Left renal cortex interstitium (tissue), 4 donors: ENCODE data around the gene KBTBD6. TPM values are rescaled to one million over a fixed set of nuclear protein-coding genes. Genes with fewer than 3 reads are reported as not detected.
"Not testable (repeated sequence)": the region's sequence is repeated elsewhere in the genome, so short reads cannot be mapped to it uniquely, and the experiment has no call there.

Experiments used
- DNase-seq, 4 donors: peaks; one replicate each; pipeline ENCODE4 v3.0.0-alpha.2; 2013; ENCODE audit warnings: low read depth in 4 of 4, low spot score in 2 of 4, missing footprints in 1 of 4
- polyA plus RNA-seq, 4 donors: library from polyadenylated mRNA; unstranded; fragments of 120-200 nt; gene quantifications; one replicate each; pipeline ENCODE4 v1.2.1, GENCODE V29; 2013; ENCODE audit not compliant: insufficient read length in 4 of 4

Gene KBTBD6
- polyA plus RNA-seq, 4 donors, result 16.0 to 20.0 (median 18.8) TPM

GRCh38 chr13:41137241-41137640, 4.6 kb upstream of the KBTBD6 start:
- DNase-seq, result no peak

GRCh38 chr13:41136396-41137031, 3.9 kb upstream of the KBTBD6 start:
- no peak for DNase-seq

DNA sequence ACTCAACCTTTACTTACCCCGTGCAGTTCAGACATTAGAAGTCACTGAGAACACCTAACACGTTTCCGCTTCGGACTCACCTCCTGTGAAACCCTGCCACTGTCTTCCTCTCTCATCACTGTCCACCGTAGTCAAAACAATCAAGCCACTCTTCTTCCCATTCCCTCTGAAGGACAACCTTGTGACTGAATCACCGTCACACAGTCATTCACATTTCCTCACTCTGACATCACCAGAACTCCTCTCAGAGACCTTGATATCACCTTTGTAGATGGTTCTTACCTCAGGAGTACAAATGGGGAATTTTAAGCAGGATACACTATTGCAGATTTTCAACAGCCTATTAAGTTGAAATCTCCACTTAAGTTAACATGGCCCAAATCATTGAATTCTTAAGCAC, 1.3 kb upstream of the KBTBD6 start:
- no peak for DNase-seq

GRCh38 chr13:41131660-41132511, 716 bp downstream of the KBTBD6 start:
- DNase-seq, result not testable (repeated sequence)

GRCh38 chr13:41131189-41131588, 1.4 kb downstream of the KBTBD6 start:
- DNase-seq, result not testable (repeated sequence)

- DNase-seq, result no peak
Observed at GRCh38 chr13:41130356-41130755, 2.2 kb downstream of the KBTBD6 start.

DNA sequence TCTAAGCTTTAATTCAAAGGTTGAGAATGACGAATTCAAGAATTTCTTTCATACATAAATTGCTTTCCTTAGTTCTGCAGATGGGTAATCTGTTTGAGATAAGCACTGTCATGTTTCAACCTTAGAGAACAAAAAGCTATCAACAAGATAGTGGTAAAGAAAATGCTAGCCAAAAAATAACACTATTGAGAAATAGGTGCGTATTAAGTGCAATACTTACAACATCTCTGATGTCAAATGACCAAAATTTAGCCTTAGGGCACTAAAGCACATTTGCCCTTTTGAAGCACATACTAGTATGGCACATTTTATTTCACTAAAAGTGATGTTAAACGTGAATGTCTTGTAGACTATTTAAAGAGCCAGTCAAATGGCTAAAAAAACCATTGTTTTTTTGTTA, 4.9 kb downstream of the KBTBD6 start:
- DNase-seq, result no peak

GRCh38 chr13:41122838-41123237, 9.8 kb downstream of the KBTBD6 start:
- DNase-seq, result no peak

- DNase-seq, result no peak
Observed at GRCh38 chr13:41117869-41118268, 14.7 kb downstream of the KBTBD6 start.

DNA sequence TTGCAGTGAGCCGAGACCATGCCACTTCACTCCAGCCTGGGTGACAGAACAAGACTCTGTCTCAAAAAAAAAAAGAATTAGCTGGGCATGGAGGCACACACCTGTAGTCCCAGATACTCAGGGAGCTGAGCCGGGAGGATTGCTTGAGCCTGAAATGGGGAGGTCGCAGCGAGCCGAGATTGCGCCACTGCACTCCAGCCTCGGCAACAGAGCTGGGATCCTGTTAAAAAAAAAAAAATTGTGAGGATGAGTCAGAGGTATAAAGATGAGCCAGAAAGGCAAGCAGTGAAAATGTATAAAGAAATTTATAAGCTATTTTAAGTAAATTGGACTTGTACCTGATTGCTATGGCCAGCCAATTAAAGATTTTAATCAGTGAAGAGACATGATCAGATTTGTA, 21.1 kb downstream of the KBTBD6 start:
- no peak for DNase-seq

DNA sequence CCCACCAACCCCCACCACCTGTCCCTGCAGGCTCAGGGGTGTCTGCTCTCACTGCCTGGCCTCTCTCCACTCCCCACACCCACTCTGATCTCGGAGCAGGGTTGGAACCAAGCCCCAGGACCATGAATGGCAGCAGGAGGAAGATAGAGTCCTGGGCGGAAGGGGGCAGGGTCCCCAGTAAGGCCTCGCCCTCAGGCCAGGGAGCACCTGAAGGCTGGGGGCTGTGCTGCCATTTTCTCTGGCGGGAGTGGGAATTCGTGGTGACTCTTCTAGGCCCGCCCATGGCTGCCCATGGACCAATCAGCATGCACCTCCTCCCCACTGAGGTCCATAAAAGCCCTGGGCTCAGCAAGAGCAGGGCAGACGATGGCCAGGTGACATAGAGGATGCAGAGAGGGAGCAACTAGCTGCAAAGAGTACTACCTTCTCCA, 25.0 kb downstream of the KBTBD6 start:
- no peak for DNase-seq

DNA sequence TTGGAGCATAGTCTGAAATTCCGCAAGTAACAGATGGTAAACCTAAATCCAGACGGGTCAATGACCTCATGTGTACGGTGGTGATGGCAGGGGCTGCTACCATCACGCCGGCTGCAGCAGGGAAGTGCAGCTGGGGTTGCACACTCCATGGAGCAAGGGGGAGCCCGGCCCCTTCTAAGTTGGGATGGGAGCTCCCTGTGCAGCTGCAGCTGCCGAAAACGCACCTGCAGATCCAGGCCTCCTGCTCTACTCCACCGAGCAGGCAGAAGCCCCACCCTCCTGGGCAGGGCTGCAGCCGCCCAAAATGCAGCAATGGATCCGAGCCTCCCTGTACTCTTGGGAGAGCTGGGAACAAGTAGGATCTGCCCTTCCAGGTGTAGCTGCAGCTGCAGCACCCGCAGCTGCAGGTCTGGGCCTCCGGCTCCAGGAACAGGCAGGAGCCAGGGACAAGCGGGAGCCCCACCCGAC, 25.5 kb downstream of the KBTBD6 start:
- DNase-seq, result no peak

- DNase-seq, result no peak
Observed at GRCh38 chr13:41099986-41100385, 32.6 kb downstream of the KBTBD6 start.

DNA sequence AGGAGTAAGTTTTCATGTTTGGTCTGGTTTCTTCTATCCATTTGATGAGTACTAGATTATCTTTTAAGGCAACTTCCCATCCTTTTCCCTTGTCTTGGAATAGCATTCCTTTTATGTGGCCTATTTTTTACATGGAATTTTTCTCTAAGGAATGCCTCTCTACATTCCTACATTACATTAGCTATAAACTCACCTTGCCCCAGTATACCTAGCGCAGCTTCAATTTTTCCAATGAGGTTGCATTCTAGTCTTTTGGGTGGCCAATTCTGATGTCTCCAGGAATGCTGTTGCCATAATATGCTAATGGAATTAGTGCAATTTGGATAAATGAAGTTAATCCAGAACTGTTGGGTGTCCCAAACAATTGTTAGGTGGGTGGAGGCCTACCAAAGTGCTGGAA, 33.8 kb downstream of the KBTBD6 start:
- no peak for DNase-seq

DNA sequence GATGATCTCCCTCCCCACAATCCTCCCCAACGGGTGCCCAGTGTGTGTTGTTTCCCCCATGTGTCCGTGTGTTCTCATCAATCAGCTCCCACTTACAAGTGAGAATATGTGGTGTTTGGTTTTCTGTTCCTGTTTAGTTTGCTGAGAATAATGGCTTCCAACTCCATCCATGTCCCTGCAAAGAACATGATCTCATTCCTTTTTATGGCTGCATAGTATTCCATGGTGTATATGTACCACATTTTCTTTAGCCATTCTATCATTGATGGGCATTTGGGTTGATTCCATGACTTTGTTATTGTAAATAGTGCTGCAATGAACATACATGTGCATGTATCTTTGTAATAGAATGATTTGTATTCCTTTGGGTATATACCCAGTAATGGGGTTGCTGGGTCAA, 36.9 kb downstream of the KBTBD6 start:
- DNase-seq, result not testable (repeated sequence)

- DNase-seq, result no peak
Observed at GRCh38 chr13:41085961-41086585, 46.5 kb downstream of the KBTBD6 start.

DNA sequence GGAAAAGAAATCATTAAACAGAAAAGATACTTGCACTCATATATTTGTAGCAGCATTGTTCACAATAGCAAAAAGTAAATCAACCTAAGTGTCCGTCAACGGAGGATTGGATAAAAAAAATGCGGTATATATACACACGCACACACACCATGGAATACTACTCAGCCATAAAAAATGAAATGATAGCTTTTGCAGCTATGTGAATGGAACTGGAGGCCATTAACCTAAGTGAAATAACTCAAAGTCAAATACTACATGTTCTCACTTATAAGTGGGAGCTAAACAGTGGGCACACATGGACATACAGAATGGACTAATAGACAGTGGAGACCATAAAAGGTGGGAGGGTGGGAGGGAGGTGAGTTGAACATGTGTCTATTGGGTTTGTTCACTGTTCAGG, 52.9 kb downstream of the KBTBD6 start:
- DNase-seq, result no peak
